Karpas-422 (cell line): ENCODE results near the gene MAPRE2. TPM values are rescaled to one million over a fixed set of nuclear protein-coding genes. Genes with fewer than 3 reads are reported as not detected.
A peak's percentile ranks its signal among the peaks of the same experiment; 100 is the strongest.

Source experiments
- DNase-seq: peaks from one replicate; pipeline ENCODE4 v3.0.0-alpha.2; 2015
- H2AFZ ChIP-seq: fragments of 200-600 bp; sonication (generic); 2 replicates; pipeline ENCODE4 v1.6.1; 2014; ENCODE audit warnings: antibody characterized with exemption, low read length, mixed read lengths
- H3K27ac ChIP-seq: fragments of 200-600 bp; sonication (generic); 2 replicates; pipeline ENCODE4 v1.5.1; 2014; ENCODE audit warnings: mild to moderate bottlenecking, low read length, moderate library complexity
- H3K27me3 ChIP-seq: fragments of 200-600 bp; sonication (generic); 2 replicates; pipeline ENCODE4 v1.6.1; 2014; ENCODE audit warnings: low read length, mixed read lengths
- H3K36me3 ChIP-seq: fragments of 200-600 bp; sonication (generic); 2 replicates; pipeline ENCODE4 v1.6.1; 2014; ENCODE audit warnings: low read length, mixed read lengths; ENCODE audit not compliant: insufficient read depth
- H3K4me1 ChIP-seq: fragments of 200-600 bp; sonication (generic); 2 replicates; pipeline ENCODE4 v1.6.1; 2014; ENCODE audit warnings: mild to moderate bottlenecking, low read length, mixed read lengths
- H3K4me2 ChIP-seq: fragments of 200-600 bp; sonication (generic); 2 replicates; pipeline ENCODE4 v1.6.1; 2014; ENCODE audit warnings: low read length, low read depth, mild to moderate bottlenecking; ENCODE audit not compliant: poor library complexity, severe bottlenecking
- H3K4me3 ChIP-seq: fragments of 200-600 bp; sonication (generic); 2 replicates; pipeline ENCODE4 v1.5.1; 2014; ENCODE audit warnings: mild to moderate bottlenecking, antibody characterized with exemption, low read length, mixed read lengths
- H3K79me2 ChIP-seq: fragments of 200-600 bp; sonication (generic); 2 replicates; pipeline ENCODE4 v1.6.1; 2014; ENCODE audit warnings: mild to moderate bottlenecking, low read length, mixed read lengths
- H3K9ac ChIP-seq: fragments of 200-600 bp; sonication (generic); 2 replicates; pipeline ENCODE4 v1.6.0; 2014; ENCODE audit warnings: low read length
- H3K9me2 ChIP-seq: fragments of 200-600 bp; sonication (generic), shearing (Covaris generic); replicated peaks from 2 replicates; pipeline ENCODE4 v1.6.0; 2014; ENCODE audit warnings: mild to moderate bottlenecking, low read length, moderate library complexity; ENCODE audit not compliant: insufficient read depth
- H3K9me3 ChIP-seq: fragments of 300-700, 200-600 bp; sonication (generic); 2 replicates; pipeline ENCODE4 v1.6.1; 2014; ENCODE audit warnings: low read length, mixed read lengths
- H4K20me1 ChIP-seq: fragments of 200-600 bp; sonication (generic); 2 replicates; pipeline ENCODE4 v1.6.1; 2014; ENCODE audit warnings: mild to moderate bottlenecking, antibody characterized with exemption, low read length, low read depth; ENCODE audit not compliant: insufficient read depth
- total RNA-seq: library from RNA; depleted of rRNA; stranded (reverse); fragments of >200 nt; shearing (Covaris generic); gene quantifications from 2 replicates; pipeline ENCODE4 v1.2.3, GENCODE V29; 2014; ENCODE audit warnings: low replicate concordance

The MAPRE2 gene
- total RNA-seq, 1 experiment from 2014 or later = 267 TPM

- peak; percentile 40 for DNase-seq
- H3K9ac ChIP-seq = 0 out of 2 replicates have a peak overlapping the region, but pooled peaks have one; percentile 35
- H3K4me2 ChIP-seq = no peak overlapping the region
- H4K20me1 ChIP-seq = no peaks in the 10 kb centered on the region
- no peaks in the 10 kb centered on the region for H3K9me3 ChIP-seq
- H3K36me3 ChIP-seq = no peaks in the 10 kb centered on the region; the same call in 1 of the 2 replicates
- no peak overlapping the region for H2AFZ ChIP-seq
- no peaks in the 10 kb centered on the region for H3K9me2 ChIP-seq
- H3K27ac ChIP-seq = peak overlapping the region; percentile 97
- peaks cover 90% of the 10 kb centered on the region for H3K4me1 ChIP-seq
- H3K27me3 ChIP-seq = no peaks in the 10 kb centered on the region
- no peak overlapping the region for H3K4me3 ChIP-seq
- H3K79me2 ChIP-seq = no peaks in the 10 kb centered on the region
These were observed 140.9 kb downstream of the MAPRE2 start for GRCh38 chr18:35182151-35182550.

GRCh38 chr18:35183886-35184285 lies 142.7 kb downstream of the MAPRE2 start:
- no peaks in the 10 kb centered on the region for H3K9me2 ChIP-seq
- no peaks in the 10 kb centered on the region for H3K27me3 ChIP-seq
- no peak overlapping the region for H3K4me2 ChIP-seq
- peak overlapping the region; percentile 94; the same call in 1 of the 2 replicates for H3K27ac ChIP-seq
- no peaks in the 10 kb centered on the region for H3K79me2 ChIP-seq
- H3K36me3 ChIP-seq = no peaks in the 10 kb centered on the region; the same call in 1 of the 2 replicates
- H2AFZ ChIP-seq = no peak overlapping the region
- no peaks in the 10 kb centered on the region for H4K20me1 ChIP-seq
- no peak for DNase-seq
- H3K9ac ChIP-seq = no peak overlapping the region
- H3K9me3 ChIP-seq = no peaks in the 10 kb centered on the region
- H3K4me1 ChIP-seq = peaks cover 92% of the 10 kb centered on the region
- H3K4me3 ChIP-seq = no peak overlapping the region

- Histone ChIP-seq H3K79me2 (no peaks in the 10 kb centered on the region), H3K4me3 (no peak overlapping the region), H3K9me3 (no peaks in the 10 kb centered on the region), H3K9me2 (no peaks in the 10 kb centered on the region), H3K27me3 (no peaks in the 10 kb centered on the region), H3K27ac (peak overlapping the region; percentile 94), H3K36me3 (no peaks in the 10 kb centered on the region), H4K20me1 (no peaks in the 10 kb centered on the region), H3K4me2 (peak overlapping the region; percentile 68), H2AFZ (no peak overlapping the region), H3K4me1 (peaks cover 86% of the 10 kb centered on the region), H3K9ac (no peak overlapping the region)
- DNase-seq = peak; percentile 73
These were observed 144.6 kb downstream of the MAPRE2 start for GRCh38 chr18:35185771-35186170.

DNA sequence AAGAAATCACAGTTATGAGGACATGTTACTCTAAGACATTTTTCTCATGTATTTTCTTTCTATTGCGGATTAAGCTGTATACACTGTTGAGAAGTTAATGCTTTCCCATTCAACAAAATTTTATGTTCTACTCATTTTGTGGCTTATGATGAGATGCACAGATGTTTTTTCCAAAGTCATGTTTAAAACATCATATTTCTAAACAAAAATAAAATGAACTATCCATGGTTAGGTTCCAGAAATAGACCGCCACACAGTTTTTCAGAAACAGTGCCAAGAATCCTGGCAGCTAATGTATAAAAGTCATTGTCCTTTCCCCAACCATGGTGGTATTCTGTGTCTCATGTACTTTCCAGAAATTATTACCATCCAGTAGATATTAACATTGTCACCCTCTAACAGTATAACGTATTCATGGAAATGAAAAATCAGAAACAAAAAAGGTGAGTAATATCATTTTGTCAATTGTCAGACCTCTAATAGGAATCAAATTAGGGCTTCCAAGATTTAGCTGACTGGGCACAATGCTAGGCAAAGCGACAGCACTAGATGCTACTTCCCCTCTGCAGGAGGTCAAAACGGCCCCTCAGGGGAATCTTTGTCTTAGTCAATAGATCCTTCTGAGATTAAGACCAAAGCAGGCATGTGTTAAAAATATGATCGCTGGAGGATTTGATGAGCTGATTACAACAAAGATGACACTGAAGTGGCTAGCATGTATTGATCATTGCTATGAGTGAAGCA lies 145.2 kb downstream of the MAPRE2 start:
- Histone ChIP-seq H3K27me3 (no peaks in the 10 kb centered on the region), H4K20me1 (no peaks in the 10 kb centered on the region), H3K9me3 (no peaks in the 10 kb centered on the region), H3K4me1 (peaks cover 85% of the 10 kb centered on the region), H3K27ac (peak overlapping the region; percentile 94), H3K4me3 (peak overlapping the region; percentile 44), H3K9me2 (no peaks in the 10 kb centered on the region), H2AFZ (no peak overlapping the region), H3K79me2 (no peaks in the 10 kb centered on the region), H3K4me2 (peak overlapping the region; percentile 68), H3K36me3 (no peaks in the 10 kb centered on the region), H3K9ac (peak overlapping the region; percentile 55)
- DNase-seq = peak; percentile 93

- H2AFZ ChIP-seq = peak overlapping the region; percentile 66
- H3K4me2 ChIP-seq = no peak overlapping the region
- no peaks in the 10 kb centered on the region for H3K36me3 ChIP-seq
- no peaks in the 10 kb centered on the region for H4K20me1 ChIP-seq
- no peak for DNase-seq
- no peak overlapping the region for H3K4me3 ChIP-seq
- H3K9ac ChIP-seq = no peak overlapping the region
- H3K9me2 ChIP-seq = no peaks in the 10 kb centered on the region
- no peak overlapping the region for H3K27ac ChIP-seq
- no peaks in the 10 kb centered on the region for H3K27me3 ChIP-seq
- H3K4me1 ChIP-seq = peaks cover 82% of the 10 kb centered on the region
- no peaks in the 10 kb centered on the region for H3K9me3 ChIP-seq
- H3K79me2 ChIP-seq = no peaks in the 10 kb centered on the region
These were observed 148.3 kb downstream of the MAPRE2 start for GRCh38 chr18:35189510-35189909.

- no peak for DNase-seq
- no peak overlapping the region for H3K27ac ChIP-seq
- peaks cover 65% of the 10 kb centered on the region for H3K4me1 ChIP-seq
- H3K79me2 ChIP-seq = no peaks in the 10 kb centered on the region
- H3K4me2 ChIP-seq = no peak overlapping the region
- peak overlapping the region; percentile 66 for H2AFZ ChIP-seq
- H4K20me1 ChIP-seq = no peaks in the 10 kb centered on the region
- no peaks in the 10 kb centered on the region for H3K36me3 ChIP-seq
- H3K4me3 ChIP-seq = no peak overlapping the region
- no peaks in the 10 kb centered on the region for H3K9me2 ChIP-seq
- no peaks in the 10 kb centered on the region for H3K9me3 ChIP-seq
- no peaks in the 10 kb centered on the region for H3K27me3 ChIP-seq
- H3K9ac ChIP-seq = no peak overlapping the region
These were observed 149.9 kb downstream of the MAPRE2 start for GRCh38 chr18:35190948-35191697.

- Histone ChIP-seq H3K27ac (no peak overlapping the region), H3K9me3 (no peaks in the 10 kb centered on the region), H3K4me1 (peaks cover 60% of the 10 kb centered on the region), H3K4me3 (no peak overlapping the region), H3K27me3 (no peaks in the 10 kb centered on the region), H3K79me2 (no peaks in the 10 kb centered on the region), H3K9me2 (no peaks in the 10 kb centered on the region), H3K9ac (no peak overlapping the region), H3K4me2 (no peak overlapping the region), H4K20me1 (no peaks in the 10 kb centered on the region), H3K36me3 (no peaks in the 10 kb centered on the region), H2AFZ (peak overlapping the region; percentile 66; the same call in 1 of the 2 replicates)
- no peak for DNase-seq
These were observed 150.4 kb downstream of the MAPRE2 start for GRCh38 chr18:35191698-35192025.

DNA sequence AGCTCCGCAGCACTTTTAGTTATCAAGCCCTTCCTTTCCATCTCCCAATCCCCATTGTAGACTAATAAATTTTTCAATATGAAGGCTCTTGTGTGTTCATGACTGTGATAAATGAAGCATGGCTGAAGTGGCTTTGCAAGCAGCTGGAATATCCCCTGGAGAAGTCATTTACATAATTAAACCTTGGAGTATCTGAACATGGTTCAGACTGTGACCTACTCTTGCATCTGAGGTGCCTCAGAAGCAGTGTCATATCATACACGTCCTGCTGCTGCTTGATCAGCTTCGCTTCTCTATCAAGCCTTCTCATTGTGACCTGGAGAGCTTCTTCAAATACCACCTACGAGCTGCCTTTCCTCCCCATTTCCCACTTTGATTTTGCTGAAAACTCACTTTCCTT lies 151.2 kb downstream of the MAPRE2 start:
- no peaks in the 10 kb centered on the region for H3K9me3 ChIP-seq
- H3K4me3 ChIP-seq = no peak overlapping the region
- no peak overlapping the region for H3K27ac ChIP-seq
- H3K27me3 ChIP-seq = no peaks in the 10 kb centered on the region
- H4K20me1 ChIP-seq = no peaks in the 10 kb centered on the region
- H3K4me1 ChIP-seq = peaks cover 55% of the 10 kb centered on the region
- no peak overlapping the region for H3K9ac ChIP-seq
- no peaks in the 10 kb centered on the region for H3K9me2 ChIP-seq
- no peaks in the 10 kb centered on the region for H3K79me2 ChIP-seq
- no peak for DNase-seq
- H3K4me2 ChIP-seq = peak overlapping the region; percentile 31
- no peaks in the 10 kb centered on the region for H3K36me3 ChIP-seq
- H2AFZ ChIP-seq = peak overlapping the region; percentile 44; the same call in 1 of the 2 replicates
